HG03060 (cell line): ENCODE results near the gene C10orf53.
"Not testable (repeated sequence)": the region's sequence is repeated elsewhere in the genome, so short reads cannot be mapped to it uniquely, and the experiment has no call there.

Experiments used
- ATAC-seq: cut with Tn5 transposase; IDR thresholded peaks from one replicate; pipeline ENCODE4 v1.9.1; 2021; ENCODE audit warnings: low read depth, moderate number of reproducible peaks; ENCODE audit not compliant: unreplicated experiment

C10orf53 gene

GRCh38 chr10:49686651-49687050 lies 7.2 kb downstream of the C10orf53 start:
- no peak for ATAC-seq

- ATAC-seq = no peak
Measured at GRCh38 chr10:49688261-49688846, 8.9 kb downstream of the C10orf53 start.

GRCh38 chr10:49688920-49689319 lies 9.5 kb downstream of the C10orf53 start:
- no peak for ATAC-seq

- no peak for ATAC-seq
Measured at GRCh38 chr10:49689882-49690510, 10.5 kb downstream of the C10orf53 start.

DNA sequence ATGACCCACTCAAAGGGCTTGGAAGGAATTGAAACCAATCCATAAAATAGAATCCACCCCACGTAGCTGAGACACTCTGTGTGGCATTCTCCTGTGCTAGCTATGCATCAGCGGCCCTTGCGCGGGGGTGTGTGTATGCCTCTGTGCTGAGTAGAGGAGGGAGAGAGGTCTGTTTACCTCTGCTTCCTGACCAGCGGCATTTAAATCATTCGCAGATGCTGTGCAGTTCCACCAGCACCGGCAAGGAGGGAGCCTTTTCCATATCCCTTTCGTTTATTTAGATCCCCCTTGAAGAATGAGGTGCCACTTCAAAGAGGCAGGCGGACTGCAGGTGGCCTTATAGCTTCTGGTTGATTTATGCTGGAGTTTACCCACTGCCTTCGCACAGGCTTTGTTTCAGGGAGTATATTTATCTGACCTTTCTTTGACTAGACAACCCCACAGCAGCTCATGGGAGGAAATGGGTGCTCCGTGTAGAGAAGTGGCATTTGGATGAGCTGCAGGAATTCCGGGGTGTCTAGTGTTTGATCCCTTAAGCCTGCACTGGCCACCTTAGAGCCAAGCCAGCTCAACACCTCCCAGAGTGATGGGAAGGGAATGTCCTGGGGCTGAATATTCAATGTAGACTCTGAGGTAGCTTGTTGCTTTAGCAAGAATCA lies 11.4 kb downstream of the C10orf53 start:
- ATAC-seq = no peak

- no peak for ATAC-seq
Measured at GRCh38 chr10:49691588-49691987, 12.1 kb downstream of the C10orf53 start.

- no peak for ATAC-seq
Measured at GRCh38 chr10:49694466-49694865, 15.0 kb downstream of the C10orf53 start.

- no peak for ATAC-seq
Measured at GRCh38 chr10:49696311-49696710, 16.9 kb downstream of the C10orf53 start.

DNA sequence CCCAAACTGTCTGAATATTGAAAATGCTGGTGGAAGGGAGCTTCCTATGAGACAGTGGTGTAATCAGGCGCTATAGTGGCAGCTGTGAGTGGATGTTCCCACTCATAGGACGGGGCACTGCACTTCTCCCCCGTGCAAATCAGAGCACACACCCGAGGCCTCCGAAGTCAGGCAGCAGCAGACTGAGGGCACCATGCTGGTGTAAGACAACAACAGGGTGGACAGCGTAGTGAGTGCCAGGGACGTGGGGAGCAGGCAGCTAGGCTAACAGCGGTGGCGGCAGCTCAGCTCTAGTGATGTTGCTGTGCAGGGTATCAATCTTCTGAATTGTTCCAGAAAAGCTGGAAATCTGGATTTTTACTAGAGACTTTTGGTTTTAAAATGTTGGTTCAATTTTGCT lies 19.2 kb downstream of the C10orf53 start:
- ATAC-seq = no peak

DNA sequence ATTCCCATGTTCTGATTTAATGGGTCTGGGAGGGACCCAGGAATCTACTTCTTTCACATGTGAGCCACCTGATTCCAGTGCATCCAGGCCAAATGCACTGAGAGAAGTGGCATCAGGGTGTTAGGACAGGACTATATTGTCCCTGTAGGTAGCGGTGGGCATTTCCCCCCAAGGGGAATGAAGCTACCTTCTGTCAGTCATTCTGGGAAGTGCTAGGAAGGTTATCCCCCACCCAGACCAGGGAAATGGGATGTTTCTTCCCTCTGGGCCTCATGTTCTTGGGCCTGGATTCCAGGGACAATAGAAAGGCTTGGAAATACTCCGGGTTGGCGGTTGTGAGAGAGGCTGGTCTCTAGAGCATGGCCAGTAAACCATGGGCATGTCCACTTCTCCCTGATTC lies 20.8 kb downstream of the C10orf53 start:
- no peak for ATAC-seq

DNA sequence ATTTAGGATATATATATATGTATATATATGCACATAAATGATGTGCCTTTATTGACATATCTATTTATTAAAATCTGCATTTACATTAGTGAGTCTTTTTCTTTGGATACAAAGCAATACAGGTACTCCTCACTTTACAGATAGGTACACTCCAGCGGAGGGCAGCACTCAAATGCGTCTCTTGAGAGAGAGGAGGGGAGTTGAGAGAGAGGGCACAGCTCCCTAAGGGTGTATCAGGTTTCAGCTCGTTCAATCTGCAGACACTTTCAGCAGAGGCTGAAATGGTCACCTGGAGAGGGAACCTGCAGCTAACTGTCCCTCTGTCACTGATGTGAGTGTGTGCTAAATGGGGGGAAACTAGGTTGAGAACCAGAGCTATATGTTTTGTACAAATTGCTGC lies 21.5 kb downstream of the C10orf53 start:
- no peak for ATAC-seq

- no peak for ATAC-seq
Measured at GRCh38 chr10:49707585-49707984, 28.1 kb downstream of the C10orf53 start.

- no peak for ATAC-seq
Measured at GRCh38 chr10:49709934-49710333, 30.5 kb downstream of the C10orf53 start.

DNA sequence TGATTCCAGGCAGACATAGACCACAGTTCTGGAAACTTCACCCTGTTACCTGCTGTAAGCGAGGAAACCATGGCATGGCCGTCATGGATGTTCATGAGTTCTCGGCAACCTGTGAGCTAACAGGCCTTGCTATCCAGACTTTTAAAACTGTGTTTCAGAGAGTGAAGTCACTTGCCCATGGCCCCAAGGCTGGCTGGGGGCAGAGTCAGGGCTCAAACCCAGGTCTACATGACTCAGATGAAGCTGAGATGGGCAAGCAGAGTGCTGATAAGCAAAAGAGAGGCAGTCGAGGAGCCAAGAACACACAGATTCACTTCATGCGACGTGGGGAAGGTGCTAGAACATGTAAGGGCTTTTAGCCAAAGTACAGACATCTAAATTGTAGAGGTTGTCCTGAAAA lies 31.5 kb downstream of the C10orf53 start:
- no peak for ATAC-seq

GRCh38 chr10:49711481-49711880 lies 32.0 kb downstream of the C10orf53 start:
- no peak for ATAC-seq

GRCh38 chr10:49713266-49713665 lies 33.8 kb downstream of the C10orf53 start:
- no peak for ATAC-seq

DNA sequence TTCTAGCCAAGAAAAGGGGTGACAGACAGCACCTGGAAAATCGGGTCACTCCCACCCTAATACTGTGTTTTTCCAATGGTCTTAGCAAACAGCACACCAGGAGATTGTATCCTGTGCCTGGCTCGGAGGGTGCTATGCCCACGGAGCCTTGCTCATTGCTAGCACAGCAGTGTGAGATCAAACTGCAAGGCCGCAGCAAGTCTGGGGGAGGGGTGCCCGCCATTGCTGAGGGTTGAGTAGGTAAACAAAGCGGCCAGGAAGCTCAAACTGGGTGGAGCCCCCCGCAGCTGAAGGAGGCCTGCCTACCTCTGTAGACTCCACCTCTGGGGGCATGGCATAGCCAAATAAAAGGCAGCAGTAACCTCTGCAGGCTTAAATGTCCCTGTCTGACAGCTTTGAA lies 35.7 kb downstream of the C10orf53 start:
- ATAC-seq = not testable (repeated sequence)

- ATAC-seq = no peak
Measured at GRCh38 chr10:49726593-49726992, 47.1 kb downstream of the C10orf53 start.

- ATAC-seq = no peak
Measured at GRCh38 chr10:49733866-49734265, 54.4 kb downstream of the C10orf53 start.

DNA sequence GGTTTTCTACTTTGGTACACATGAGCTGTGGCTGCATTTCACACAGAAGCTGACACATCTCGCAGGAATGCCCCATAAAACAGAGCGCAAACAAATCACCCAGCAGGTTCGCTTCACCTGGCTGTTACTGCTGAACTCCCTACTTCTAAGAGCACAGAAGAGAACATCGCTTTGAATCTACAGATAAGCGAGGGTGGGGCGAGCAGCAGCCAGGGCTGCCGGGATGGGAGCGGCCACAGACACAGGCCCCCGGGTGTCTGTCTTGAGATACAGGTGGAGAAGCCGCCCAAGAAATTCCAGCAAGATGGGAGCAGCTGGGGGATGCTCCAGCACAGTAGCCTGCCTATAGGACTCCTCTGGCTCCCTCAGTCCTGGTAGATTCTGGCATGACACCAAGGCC lies 55.2 kb downstream of the C10orf53 start:
- ATAC-seq = no peak

DNA sequence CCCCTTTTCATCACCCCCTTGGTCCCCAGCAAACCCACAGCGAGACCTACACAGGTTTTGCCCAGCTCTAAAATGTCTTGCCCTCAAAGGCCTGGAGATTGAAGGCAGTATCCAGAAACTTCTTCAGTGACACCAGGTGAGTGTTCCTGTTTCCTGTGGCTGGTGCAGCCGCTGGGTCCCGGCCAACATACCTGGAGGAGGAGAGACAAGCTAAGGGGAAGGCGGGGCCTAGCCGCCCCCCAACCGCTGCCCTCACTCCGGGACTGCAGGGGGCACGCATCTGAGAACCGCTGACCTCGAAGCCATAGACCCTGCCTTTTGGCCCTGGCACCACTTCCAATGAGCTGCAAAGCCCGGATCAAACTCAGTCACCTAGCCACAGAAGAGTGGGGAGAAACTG lies 55.7 kb downstream of the C10orf53 start:
- ATAC-seq = no peak
